ENCODE results near the gene SERGEF. TPM values are rescaled to one million over a fixed set of nuclear protein-coding genes. Genes with fewer than 3 reads are reported as not detected.

Gene SERGEF
- 10 to 100 TPM; 20.5 to 39.0 (median 29.5) TPM for total RNA-seq

GRCh38 chr11:18012906-18013781, at the start of gene SERGEF:
SERGEF (minus strand) TSS chr11:18013047; CDS start chr11:18013010, 37 bp downstream.
- peak within 1 kb of the TSS; percentile 71 to 80 for H3K27ac ChIP-seq
- in situ Hi-C loops (cut with MboI; ENCODE audit: low pct_unique_long_range_greater_than_20kb in 2 of 9, low sequenced_read_pairs in 9 of 9, unreplicated experiment in 9 of 9) = no loop called here
- WGBS, 10 experiments = 0% methylated on average over 1 to 10 of the region's 93 CpGs; no CpG with 5 or more reads in 6 of the 10 experiments
- peak within 1 kb of the TSS; percentile 45 to 67 (median 61) for H3K4me3 ChIP-seq
- peaks cover 5 to 6% of the 10 kb centered on the region in 2 donors for H3K4me1 ChIP-seq (replicated peaks in 1 of 2)
- ATAC-seq (replicated peaks in 6 of 8) = peak; percentile 83 to 95 (median 94)

GRCh38 chr11:18061351-18061750, 48.5 kb upstream of the SERGEF start:
- no peaks in the 10 kb centered on the region for H3K4me1 ChIP-seq (replicated peaks in 1 of 2)
- no peak overlapping the region for H3K4me3 ChIP-seq
- ATAC-seq (replicated peaks in 6 of 8) = no peak
- in situ Hi-C loops (cut with MboI; ENCODE audit: low pct_unique_long_range_greater_than_20kb in 2 of 9, low sequenced_read_pairs in 9 of 9, unreplicated experiment in 9 of 9) = no loop called here
- H3K27ac ChIP-seq = no peak overlapping the region
- WGBS, 10 experiments = 0 to 100% (median 91%) methylated on average over 1 to 2 of the region's 2 CpGs; no CpG with 5 or more reads in 5 of the 10 experiments

GRCh38 chr11:18056561-18057181, 43.8 kb upstream of the SERGEF start:
- no peak overlapping the region for H3K27ac ChIP-seq
- no peak for ATAC-seq (replicated peaks in 6 of 8)
- H3K4me1 ChIP-seq (replicated peaks in 1 of 2) = no peaks in the 10 kb centered on the region
- in situ Hi-C loops (cut with MboI; ENCODE audit: low pct_unique_long_range_greater_than_20kb in 2 of 9, low sequenced_read_pairs in 9 of 9, unreplicated experiment in 9 of 9) = no loop called here
- WGBS, 10 experiments = 40 to 86% (median 57%) methylated on average over 1 of the region's 1 CpG; no CpG with 5 or more reads in 7 of the 10 experiments
- no peak overlapping the region for H3K4me3 ChIP-seq

- ATAC-seq (replicated peaks in 6 of 8) = no peak
- Histone ChIP-seq H3K4me1 (replicated peaks in 1 of 2) (no peaks in the 10 kb centered on the region), H3K4me3 (no peak overlapping the region), H3K27ac (no peak overlapping the region)
- 76 to 100% (median 83%) methylated on average over 4 to 10 of the region's 10 CpGs for WGBS, 10 experiments
- in situ Hi-C loops (cut with MboI; ENCODE audit: low pct_unique_long_range_greater_than_20kb in 2 of 9, low sequenced_read_pairs in 9 of 9, unreplicated experiment in 9 of 9) = no loop called here
Observed at GRCh38 chr11:18054511-18055103, 41.8 kb upstream of the SERGEF start.

- Histone ChIP-seq H3K4me1 (replicated peaks in 1 of 2) (no peaks in the 10 kb centered on the region), H3K27ac (no peak overlapping the region), H3K4me3 (no peak overlapping the region)
- no peak for ATAC-seq (replicated peaks in 6 of 8)
- in situ Hi-C loops (cut with MboI; ENCODE audit: low pct_unique_long_range_greater_than_20kb in 2 of 9, low sequenced_read_pairs in 9 of 9, unreplicated experiment in 9 of 9) = no loop called here
- 68 to 100% (median 91%) methylated on average over 1 to 2 of the region's 2 CpGs for WGBS, 10 experiments
Observed at GRCh38 chr11:18050848-18051247, 38.0 kb upstream of the SERGEF start.

GRCh38 chr11:18046116-18046777, 33.4 kb upstream of the SERGEF start, which contains the start of gene TPH1:
TPH1 (minus strand) TSS chr11:18046269; CDS start chr11:18040762, 5,507 bp downstream.
- no peak within 1 kb of the TSS for H3K4me3 ChIP-seq
- no peaks in the 10 kb centered on the region for H3K4me1 ChIP-seq (replicated peaks in 1 of 2)
- H3K27ac ChIP-seq = no peak within 1 kb of the TSS
- in situ Hi-C loops (cut with MboI; ENCODE audit: low pct_unique_long_range_greater_than_20kb in 2 of 9, low sequenced_read_pairs in 9 of 9, unreplicated experiment in 9 of 9) = no loop called here
- 8 to 44% (median 19%) methylated on average over 1 to 5 of the region's 36 CpGs; no CpG with 5 or more reads in 4 of the 10 experiments for WGBS, 10 experiments
- peak; percentile 56 to 99 (median 80) for ATAC-seq (replicated peaks in 6 of 8)

GRCh38 chr11:18036456-18036855, 23.6 kb upstream of the SERGEF start:
- Histone ChIP-seq H3K27ac (no peak overlapping the region), H3K4me3 (no peak overlapping the region), H3K4me1 (replicated peaks in 1 of 2) (no peaks in the 10 kb centered on the region)
- in situ Hi-C loops (cut with MboI; ENCODE audit: low pct_unique_long_range_greater_than_20kb in 2 of 9, low sequenced_read_pairs in 9 of 9, unreplicated experiment in 9 of 9) = no loop called here
- ATAC-seq (replicated peaks in 6 of 8) = no peak

- Histone ChIP-seq H3K27ac (no peak overlapping the region), H3K4me3 (no peak overlapping the region), H3K4me1 (replicated peaks in 1 of 2) (no peaks in the 10 kb centered on the region)
- ATAC-seq (replicated peaks in 6 of 8) = no peak
- 20 to 90% (median 63%) methylated on average over 1 to 2 of the region's 2 CpGs for WGBS, 10 experiments
- in situ Hi-C loops (cut with MboI; ENCODE audit: low pct_unique_long_range_greater_than_20kb in 2 of 9, low sequenced_read_pairs in 9 of 9, unreplicated experiment in 9 of 9) = no loop called here
Observed at GRCh38 chr11:18027475-18027874, 14.6 kb upstream of the SERGEF start.

GRCh38 chr11:18022419-18022818, 9.6 kb upstream of the SERGEF start:
- no peak overlapping the region for H3K27ac ChIP-seq
- WGBS, 10 experiments = 0 to 100% (median 67%) methylated on average over 1 of the region's 1 CpG; no CpG with 5 or more reads in 6 of the 10 experiments
- no peak overlapping the region for H3K4me3 ChIP-seq
- no peaks in the 10 kb centered on the region for H3K4me1 ChIP-seq (replicated peaks in 1 of 2)
- ATAC-seq (replicated peaks in 6 of 8) = no peak
- in situ Hi-C loops (cut with MboI; ENCODE audit: low pct_unique_long_range_greater_than_20kb in 2 of 9, low sequenced_read_pairs in 9 of 9, unreplicated experiment in 9 of 9) = no loop called here

GRCh38 chr11:18019650-18020049, 6.8 kb upstream of the SERGEF start:
- H3K4me3 ChIP-seq = no peak overlapping the region
- no peaks in the 10 kb centered on the region for H3K4me1 ChIP-seq (replicated peaks in 1 of 2)
- no peak overlapping the region for H3K27ac ChIP-seq
- in situ Hi-C loops (cut with MboI; ENCODE audit: low pct_unique_long_range_greater_than_20kb in 2 of 9, low sequenced_read_pairs in 9 of 9, unreplicated experiment in 9 of 9) = no loop called here
- ATAC-seq (replicated peaks in 6 of 8) = no peak

- ATAC-seq (replicated peaks in 6 of 8) = no peak
- in situ Hi-C loops (cut with MboI; ENCODE audit: low pct_unique_long_range_greater_than_20kb in 2 of 9, low sequenced_read_pairs in 9 of 9, unreplicated experiment in 9 of 9) = no loop called here
- peaks cover 2 to 4% of the 10 kb centered on the region in 2 donors for H3K4me1 ChIP-seq (replicated peaks in 1 of 2)
- no peak overlapping the region for H3K4me3 ChIP-seq
- WGBS, 10 experiments = 64 to 100% (median 88%) methylated on average over 1 to 2 of the region's 2 CpGs; no CpG with 5 or more reads in 5 of the 10 experiments
- no peak overlapping the region for H3K27ac ChIP-seq
Observed at GRCh38 chr11:18016789-18017188, 3.9 kb upstream of the SERGEF start.

- Histone ChIP-seq H3K4me3 (no peak overlapping the region), H3K4me1 (replicated peaks in 1 of 2) (peaks cover 5 to 6% of the 10 kb centered on the region in 2 donors), H3K27ac (no peak overlapping the region)
- in situ Hi-C loops (cut with MboI; ENCODE audit: low pct_unique_long_range_greater_than_20kb in 2 of 9, low sequenced_read_pairs in 9 of 9, unreplicated experiment in 9 of 9) = no loop called here
- no peak for ATAC-seq (replicated peaks in 6 of 8)
Observed at GRCh38 chr11:18014876-18015275, 2.0 kb upstream of the SERGEF start.

Measured in motor neuron (in vitro differentiated cells).